Peyer's patch (tissue), 4 donors: ENCODE results near the gene KCTD10.

Experiments
- POLR2A ChIP-seq, 2 donors: fragments of 450-650 bp; IDR thresholded peaks; one replicate each; pipeline ENCODE4 v1.5.1; 2017; ENCODE audit warnings: antibody characterized with exemption in 2 of 2, mild to moderate bottlenecking in 2 of 2, moderate library complexity in 2 of 2
- TF ChIP-seq, protein P1 (sequence below), 6 experiments: fragments of 450-650 bp in 4 of 6; fragments of 200-600 bp in 2 of 6; sonication (generic) in 1 of 6; IDR thresholded peaks; one replicate each; pipeline ENCODE4 v1.5.1; 2017 to 2019; ENCODE audit warnings: antibody characterized with exemption in 6 of 6, mild to moderate bottlenecking in 3 of 6, moderate library complexity in 1 of 6

DNA sequence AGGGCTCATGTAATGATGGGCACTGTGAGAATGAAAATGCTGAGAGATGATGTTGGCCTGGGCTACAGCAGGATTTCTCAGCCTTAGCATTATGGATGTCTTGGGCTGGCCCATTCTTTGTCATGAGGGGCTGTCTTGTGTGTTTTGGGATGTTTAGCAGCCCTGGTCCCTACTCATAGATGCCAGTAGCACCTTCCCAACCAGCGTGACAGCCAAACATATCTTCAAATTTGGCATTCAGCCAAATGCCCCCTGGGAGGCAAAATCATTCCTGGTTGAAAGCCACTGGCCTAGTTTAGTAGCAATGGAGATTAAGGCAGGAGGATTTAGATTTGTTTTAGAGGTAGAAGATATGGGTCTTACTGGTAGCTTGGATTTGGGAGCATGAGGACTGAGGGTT, 27.0 kb upstream of the KCTD10 start:
- TF ChIP-seq POLR2A (IDR thresholded peaks at IDR 0.05): no peak
- TF ChIP-seq, protein P1, sequence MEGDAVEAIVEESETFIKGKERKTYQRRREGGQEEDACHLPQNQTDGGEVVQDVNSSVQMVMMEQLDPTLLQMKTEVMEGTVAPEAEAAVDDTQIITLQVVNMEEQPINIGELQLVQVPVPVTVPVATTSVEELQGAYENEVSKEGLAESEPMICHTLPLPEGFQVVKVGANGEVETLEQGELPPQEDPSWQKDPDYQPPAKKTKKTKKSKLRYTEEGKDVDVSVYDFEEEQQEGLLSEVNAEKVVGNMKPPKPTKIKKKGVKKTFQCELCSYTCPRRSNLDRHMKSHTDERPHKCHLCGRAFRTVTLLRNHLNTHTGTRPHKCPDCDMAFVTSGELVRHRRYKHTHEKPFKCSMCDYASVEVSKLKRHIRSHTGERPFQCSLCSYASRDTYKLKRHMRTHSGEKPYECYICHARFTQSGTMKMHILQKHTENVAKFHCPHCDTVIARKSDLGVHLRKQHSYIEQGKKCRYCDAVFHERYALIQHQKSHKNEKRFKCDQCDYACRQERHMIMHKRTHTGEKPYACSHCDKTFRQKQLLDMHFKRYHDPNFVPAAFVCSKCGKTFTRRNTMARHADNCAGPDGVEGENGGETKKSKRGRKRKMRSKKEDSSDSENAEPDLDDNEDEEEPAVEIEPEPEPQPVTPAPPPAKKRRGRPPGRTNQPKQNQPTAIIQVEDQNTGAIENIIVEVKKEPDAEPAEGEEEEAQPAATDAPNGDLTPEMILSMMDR (IDR thresholded peaks at IDR 0.05): no peak
